NOMO-1 treated with dmso at 0.1 percent for 144 hours (cell line): Measurements from ENCODE around the gene CMYA5.

Source experiments
- DNase-seq: peaks from one replicate; lab custom pipeline; 2025; ENCODE audit not compliant: unreplicated experiment; lab: John Stamatoyannopoulos, UW

The CMYA5 gene

DNA sequence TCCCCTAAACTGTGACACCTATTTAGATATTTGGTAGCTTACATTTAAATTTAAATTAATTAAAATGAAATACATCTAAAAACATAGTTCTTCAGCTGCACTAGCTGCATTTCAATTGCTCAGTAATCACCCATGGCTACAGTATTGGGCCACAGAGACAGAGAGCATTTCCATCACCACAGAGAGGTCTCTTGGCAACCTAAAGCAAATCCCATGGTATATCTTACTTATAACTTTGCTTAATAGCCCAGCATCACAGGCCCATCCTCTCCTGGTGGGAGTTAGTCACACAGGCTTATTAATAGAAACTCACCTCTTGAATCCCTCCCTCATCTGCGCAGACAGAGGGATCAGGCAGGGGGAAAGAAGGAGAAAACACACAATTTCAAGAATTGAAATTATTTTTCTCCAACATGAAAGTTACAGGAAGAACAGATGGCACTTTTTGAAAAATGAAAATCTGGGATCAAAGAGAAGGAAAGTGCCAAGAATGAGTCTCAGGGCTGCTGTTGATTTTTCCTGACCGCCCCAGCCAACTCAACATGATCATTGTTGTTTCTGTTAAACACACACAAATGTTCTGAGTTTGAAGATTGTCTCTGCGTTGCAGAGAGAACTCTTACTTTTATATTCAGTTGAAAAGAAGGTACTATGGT, 144.6 kb downstream of the CMYA5 start:
- no peak for DNase-seq

DNA sequence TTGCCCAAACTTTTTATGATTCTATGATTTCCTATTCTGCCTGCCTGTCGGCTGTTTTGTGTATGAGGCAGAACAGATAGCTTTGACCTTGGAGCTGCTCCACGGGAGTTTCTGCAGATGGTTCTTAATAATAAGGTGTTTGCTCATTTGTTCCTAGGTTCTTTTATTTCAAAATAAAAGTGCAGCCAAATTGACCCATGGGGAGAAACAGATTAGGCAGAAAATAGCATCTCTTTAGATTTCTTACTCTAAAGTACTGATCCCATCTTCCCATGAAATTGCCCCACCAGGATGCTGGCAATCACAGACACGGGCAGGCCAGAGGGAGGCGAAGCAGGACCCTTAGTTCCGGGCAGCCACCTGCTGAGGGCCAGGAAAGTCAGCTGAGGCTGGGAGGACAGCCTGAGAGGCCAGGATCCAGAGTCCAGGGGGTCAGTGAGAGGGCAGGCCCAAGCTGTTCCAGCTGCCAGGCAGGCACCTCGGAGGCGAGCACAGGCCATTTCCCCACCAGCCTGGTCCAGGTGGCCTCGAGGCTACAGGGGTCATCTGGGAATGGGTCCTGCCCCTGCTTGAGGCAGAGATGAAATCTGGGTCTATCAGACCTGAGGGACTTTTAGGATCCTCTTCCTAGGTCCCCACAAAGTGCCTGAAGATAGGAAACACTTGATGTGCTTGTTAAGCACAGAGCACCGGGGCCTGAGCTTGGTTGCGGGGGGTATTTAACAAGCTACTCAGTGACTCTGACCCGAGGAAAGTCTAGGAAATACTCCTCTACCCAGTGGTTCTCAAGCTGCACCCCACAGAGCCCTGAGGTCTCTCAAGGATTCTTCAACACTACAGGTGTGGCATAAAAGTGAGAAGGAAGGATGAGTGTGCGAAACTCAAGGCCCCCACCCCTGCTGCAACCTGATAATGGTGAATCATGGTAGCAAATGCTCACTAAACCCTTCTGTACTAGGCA, 145.4 kb downstream of the CMYA5 start:
- no peak for DNase-seq

DNA sequence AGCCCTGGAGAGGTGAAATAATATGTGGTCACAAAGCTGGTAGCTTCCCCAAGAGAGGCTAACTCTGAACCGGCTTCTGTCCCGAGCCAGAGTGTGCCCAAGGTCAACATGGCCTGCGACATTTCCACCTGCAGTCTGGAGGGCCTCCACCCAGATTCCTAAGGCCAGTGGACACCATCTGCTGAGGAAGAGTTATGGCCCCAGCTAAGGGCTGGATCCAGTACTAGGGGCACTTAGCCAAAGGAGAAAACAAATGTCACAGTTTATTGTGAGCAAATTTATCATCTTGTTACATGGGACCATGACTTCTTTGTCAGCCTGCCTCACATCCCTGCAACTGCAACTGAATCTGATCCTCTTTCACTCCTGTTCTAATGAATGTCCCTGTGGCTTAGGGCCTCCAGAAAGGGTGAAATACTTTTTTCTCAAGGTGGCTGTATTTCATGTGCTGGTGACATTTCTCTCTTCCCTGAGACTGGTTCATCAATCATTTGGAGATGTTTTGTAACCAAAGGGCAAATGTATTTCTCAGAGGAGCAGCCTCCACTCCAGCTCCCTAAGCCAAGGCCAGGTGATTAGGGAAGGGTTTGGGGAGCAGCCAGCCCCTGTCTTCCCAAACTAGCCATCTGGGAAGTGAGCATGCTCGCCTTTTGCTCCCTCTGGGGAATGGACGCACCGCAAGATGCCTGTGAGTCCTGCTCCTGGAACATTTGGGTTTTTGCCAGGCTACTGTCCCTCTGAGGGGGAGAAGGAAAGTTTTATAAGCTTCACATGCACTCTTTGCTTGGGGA, 148.3 kb downstream of the CMYA5 start:
- no peak for DNase-seq

DNA sequence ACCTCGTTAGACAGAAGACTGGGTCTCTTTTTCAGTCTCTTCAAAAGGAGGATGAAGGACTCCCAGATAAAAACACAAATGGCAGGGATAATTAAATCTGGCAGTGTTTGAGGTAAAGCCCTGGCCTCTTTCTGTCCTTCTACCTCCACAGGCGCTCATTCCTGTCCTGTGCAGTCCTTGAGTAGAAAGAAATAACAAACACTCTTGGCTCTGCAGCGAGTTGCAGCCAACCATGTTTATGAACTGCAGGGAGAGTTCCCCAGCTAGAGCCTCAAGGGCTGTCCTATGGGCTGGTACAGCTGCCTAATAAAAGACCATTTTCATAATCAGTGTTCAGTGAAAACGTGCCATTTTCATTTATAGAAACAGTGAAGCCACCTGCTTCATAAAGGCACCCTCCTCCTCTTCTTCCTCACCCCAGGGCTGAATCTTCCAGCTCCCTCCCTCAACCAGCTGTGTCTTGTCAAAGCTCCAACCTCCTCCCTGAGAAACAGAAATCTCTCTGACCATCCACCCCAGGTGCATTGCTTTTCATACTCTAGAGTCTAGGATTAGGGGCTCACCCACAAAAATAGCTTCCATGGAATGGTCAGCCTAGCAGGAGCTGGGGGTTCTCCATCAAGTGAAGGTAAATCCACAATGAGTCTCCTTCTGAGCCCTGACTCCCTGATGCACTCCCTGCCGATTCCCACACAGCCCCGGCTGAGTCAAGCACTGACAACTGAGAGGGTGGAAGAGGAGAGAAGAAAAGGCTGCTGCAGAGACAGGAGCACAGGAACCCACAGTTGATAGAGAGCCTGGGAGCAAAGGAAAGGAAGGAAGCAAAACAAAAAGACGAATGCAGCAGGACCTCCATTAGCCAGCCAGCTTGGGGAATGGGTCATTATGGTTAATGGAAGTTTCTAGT, 150.7 kb downstream of the CMYA5 start:
- DNase-seq: no peak

- no peak for DNase-seq
Observed at GRCh38 chr5:79841172-79841571, 151.5 kb downstream of the CMYA5 start.

GRCh38 chr5:79842006-79842881, 152.6 kb downstream of the CMYA5 start:
- DNase-seq: no peak

DNA sequence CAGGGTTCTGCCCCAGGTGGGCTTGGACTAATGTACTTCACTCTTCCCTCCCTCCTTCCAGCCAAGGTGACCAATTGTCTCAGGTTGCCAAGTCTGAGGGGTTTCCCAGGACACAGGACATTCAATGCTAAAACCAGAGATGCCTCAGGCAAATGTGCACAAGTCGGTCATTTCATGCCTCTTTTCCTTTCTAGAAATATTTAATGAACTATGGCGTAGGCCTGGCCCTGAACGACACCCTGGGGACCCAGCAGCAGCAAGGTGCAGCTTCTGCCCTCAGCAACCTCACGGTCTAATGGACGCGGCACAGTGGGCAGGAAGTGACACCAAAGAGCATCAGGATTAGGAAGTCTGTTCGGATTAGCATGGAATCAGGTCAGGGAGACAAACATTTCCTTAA, 153.4 kb downstream of the CMYA5 start:
- DNase-seq: no peak

DNA sequence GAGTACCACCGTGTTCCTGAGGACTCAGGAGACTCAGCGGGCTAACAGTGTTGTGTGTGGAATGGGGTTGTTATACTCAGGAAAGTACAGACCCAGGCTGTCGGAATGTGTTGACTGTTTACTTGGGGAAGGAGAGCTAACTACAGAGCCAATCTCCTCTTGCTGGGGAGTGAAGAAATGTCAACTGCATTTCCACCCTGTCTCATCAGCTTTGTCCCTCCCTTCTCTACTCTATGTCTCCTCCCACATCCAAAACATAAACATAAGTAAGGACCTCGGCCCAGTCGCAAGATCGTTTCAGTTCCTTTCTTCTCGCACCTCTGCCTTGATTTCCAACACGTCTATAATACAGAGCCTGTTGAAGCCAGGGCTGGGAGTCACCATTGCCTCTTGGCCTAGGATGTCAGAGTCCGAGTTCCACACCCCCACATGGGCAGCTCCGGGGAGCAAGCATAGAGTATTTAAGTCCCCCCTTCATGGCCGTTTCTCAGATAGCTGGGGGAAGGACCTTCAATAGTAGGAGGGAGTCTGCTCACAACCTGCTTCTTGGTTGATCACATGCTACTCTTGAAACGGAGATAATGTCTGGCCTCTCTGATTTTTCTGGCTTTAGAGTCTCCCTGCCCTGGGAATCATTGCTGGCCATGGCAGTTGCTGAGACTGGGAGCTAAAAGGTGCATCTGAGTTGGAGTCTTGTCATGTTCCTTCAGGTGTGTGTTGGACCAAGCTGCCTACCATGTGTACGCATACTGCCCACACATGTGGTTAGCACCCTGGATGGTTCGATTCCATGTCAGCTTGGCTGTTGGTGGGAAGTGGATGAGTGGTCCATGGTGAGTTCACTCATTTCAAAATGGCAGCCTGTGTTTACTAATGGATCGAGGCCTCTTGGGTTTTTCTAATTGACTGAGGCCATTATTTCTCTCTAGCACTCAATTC, 154.1 kb downstream of the CMYA5 start:
- DNase-seq: no peak

GRCh38 chr5:79844571-79844970, 154.9 kb downstream of the CMYA5 start:
- DNase-seq: no peak

- no peak for DNase-seq
Observed at GRCh38 chr5:79845448-79846197, 156.0 kb downstream of the CMYA5 start.

DNA sequence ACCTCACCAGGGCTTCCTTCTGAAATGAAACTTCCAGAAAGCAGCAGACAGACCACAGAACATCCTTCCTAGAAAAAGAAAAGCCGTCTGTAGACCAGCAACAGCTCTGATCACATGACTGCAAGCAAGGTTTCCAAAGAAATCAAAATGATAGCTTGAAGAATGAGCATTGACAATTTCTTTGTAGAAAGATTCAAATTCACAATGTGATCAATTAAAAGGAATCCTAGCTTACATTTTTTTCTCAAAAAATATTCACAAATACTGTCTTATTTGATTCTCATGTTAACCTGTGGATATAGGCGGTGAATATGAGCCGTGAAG, 156.5 kb downstream of the CMYA5 start:
- DNase-seq: no peak

- DNase-seq: no peak
Observed at GRCh38 chr5:79847561-79847960, 157.9 kb downstream of the CMYA5 start.

DNA sequence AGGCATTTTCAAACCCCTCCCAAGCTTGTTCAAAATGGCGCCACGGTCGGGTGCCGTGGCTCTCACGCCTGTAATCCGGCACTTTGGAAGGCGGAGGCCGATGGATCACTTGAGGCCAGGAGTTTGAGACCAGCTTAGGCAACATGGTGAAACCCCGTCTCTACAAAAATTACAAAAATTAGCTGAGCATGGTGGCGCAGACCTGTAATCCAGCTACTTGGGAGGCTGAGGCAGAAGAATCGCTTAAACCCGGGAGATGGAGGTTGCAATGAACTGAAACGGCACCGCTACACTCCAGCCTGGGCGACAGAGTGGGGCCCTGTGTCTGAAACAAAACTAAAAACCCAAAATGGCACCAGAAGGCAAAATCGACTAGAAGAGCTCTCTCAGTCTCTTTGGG, 159.4 kb downstream of the CMYA5 start:
- DNase-seq: no peak
